Measurements from ENCODE around the gene HEXB. TPM values are rescaled to one million over a fixed set of nuclear protein-coding genes. Genes with fewer than 3 reads are reported as not detected.

HEXB gene
- total and polyA plus RNA-seq, 2 of the 4 experiments (the other 2 are of a cell fraction): 76.7 to 126 TPM

- peak; percentile 70 for DNase-seq
- no peak overlapping the region for H2AFZ ChIP-seq (replicated peaks; ENCODE audit: low read length, poor library complexity)
Measured at GRCh38 chr5:74679966-74680365, 5.1 kb upstream of the HEXB start.

More at GRCh38 chr5:74679966-74680365, 5.1 kb upstream of the HEXB start:
- Histone ChIP-seq H2BK5ac (ENCODE audit: low read depth, low read length, poor library complexity, severe bottlenecking) (no peak overlapping the region), H3K9ac (ENCODE audit: low read depth, low read length) (no peak overlapping the region), H3K4ac (ENCODE audit: low read depth, low read length) (peak overlapping the region; percentile 6; the same call in 1 of the 2 replicates), H2BK15ac (ENCODE audit: low read depth, low read length) (no peak overlapping the region; the same call in 2 of the 3 replicates), H3K36me3 (ENCODE audit: control insufficient read depth, insufficient read depth, low read length) (no peaks in the 10 kb centered on the region), H3K9me1 (ENCODE audit: insufficient read depth, low read length) (peaks cover 3% of the 10 kb centered on the region; the same call in 1 of the 2 replicates), H3K4me2 (ENCODE audit: low read depth, low read length) (no peak overlapping the region), H4K8ac (ENCODE audit: low read depth in 2 of 2, low read length in 2 of 2) (no peak overlapping the region; a peak in 1 of 4 replicates), H2BK20ac (ENCODE audit: low read depth, low read length) (peak overlapping the region; percentile 22; the same call in 1 of the 2 replicates), H3K27ac (ENCODE audit: insufficient read depth, low read length) (no peak overlapping the region), H3K56ac (ENCODE audit: extremely low read depth, insufficient read depth, low read length) (no peak overlapping the region), H3K79me1 (ENCODE audit: low read depth in 1 of 2, low read length in 2 of 2) (no peaks in the 10 kb centered on the region), H4K20me1 (ENCODE audit: insufficient read depth, low read length) (no peaks in the 10 kb centered on the region), H2BK120ac (ENCODE audit: low read depth, low read length) (0 out of 2 replicates have a peak overlapping the region, but pooled peaks have one; percentile 8), H3K23ac (ENCODE audit: low read depth, low read length) (no peak overlapping the region), H3K4me3 (ENCODE audit: insufficient read depth, low read depth, low read length) (no peak overlapping the region), H3K27me3 (ENCODE audit: control insufficient read depth, insufficient read depth, low read length) (no peaks in the 10 kb centered on the region), H2AK5ac (ENCODE audit: low read depth, low read length) (no peak overlapping the region), H3K14ac (replicated peaks; ENCODE audit: low read depth, low read length) (peak overlapping the region; percentile 30; the same call in 1 of the 2 replicates), H2AK9ac (replicated peaks; ENCODE audit: low read depth, low read length, poor library complexity) (no peak overlapping the region), H3K18ac (ENCODE audit: low read depth, low read length) (no peak overlapping the region; the same call in 1 of the 2 replicates), H3K4me1 (ENCODE audit: control insufficient read depth, insufficient read depth, low read length) (no peaks in the 10 kb centered on the region; the same call in 1 of the 2 replicates), H3K9me3 (ENCODE audit: control insufficient read depth, insufficient read depth, low read length) (no peaks in the 10 kb centered on the region), H4K5ac (ENCODE audit: low read depth, low read length) (no peak overlapping the region), H4K91ac (ENCODE audit: insufficient read depth, low read depth, low read length) (no peak overlapping the region)
- ChIA-PET POLR2A (ENCODE audit: unreplicated experiment) (no interaction called here), CTCF (no interaction called here)
- no peak for TF ChIP-seq CEBPB (IDR thresholded peaks at IDR 0.05; ENCODE audit: low read depth, low read length)
- TF ChIP-seq POLR2A (IDR thresholded peaks at IDR 0.05; ENCODE audit: low read depth, low read length): no peak
- in situ Hi-C loops (cut with MboI; ENCODE audit: low sequenced_read_pairs): loop anchor here (5.0 kb wide), 1 partner anchor 237 kb away; no protein-coding TSS in a partner anchor
- no peak for ATAC-seq (ENCODE audit: low read depth)
- dilution Hi-C loops (cut with HindIII; ENCODE audit: low sequenced_read_pairs, unreplicated experiment): no loop called here
- WGBS, 2 experiments (ENCODE audit: extremely low coverage in 2 of 2, insufficient read length in 1 of 2): no CpG with 5 or more reads among the region's 4 CpGs
- intact Hi-C loops (cut with micrococcal nuclease): loop anchor here (10.0 kb wide), 1 partner anchor 655 kb away; the partner anchor contains the start of gene HMGCR
- no TSS peak for BruUV-seq (replicated peaks)

All from IMR-90 (cell line).